Heart left ventricle (tissue), 13 donors: ENCODE measurements around the gene UGT1A9.
"Not testable (repeated sequence)": the region's sequence is repeated elsewhere in the genome, so short reads cannot be mapped to it uniquely, and the experiment has no call there.

ENCODE experiments used
- POLR2A ChIP-seq, 2 donors: fragments of 450-650 bp; IDR thresholded peaks; one replicate each; pipeline ENCODE4 v1.6.1; 2017; ENCODE audit warnings: antibody characterized with exemption in 2 of 2, mild to moderate bottlenecking in 2 of 2, moderate library complexity in 2 of 2
- TF ChIP-seq, protein P1 (sequence below), 12 donors: fragments of 200-600 bp; sonication (generic) in 4 of 12; IDR thresholded peaks; one replicate each; pipeline versions ENCODE4 v1.5.0 to v1.8.0; 2018 to 2022; ENCODE audit warnings: antibody characterized with exemption in 12 of 12, mild to moderate bottlenecking in 5 of 12
- donor health status: ischemic (EF 13 %, LVEDD 7.1; RV severe dilation, severe dysfunction).
- donor health status: DM: no; HTN: yes; CAD: no.
- donor health status: DM: no; HTN: no; CAD: no.
- donor health status: ischemic (EF 25% LVEDD 6.9; RV normal size, moderate dysfunction).
- donor health status: ischemic (EF 25% LVEDD 5.7; RV mildly dilated, moderate dysfunction).
- donor health status: ischemic (EF 35%, LVEDD 5.7; RV mildly dilated, moderate dysfunction).
- donor health status: nonischemic (EF 11% LVEDD 7.7; RV severe dilation, severe dysfunction).
- donor health status: DM: yes; HTN: yes; CAD: no.
- donor health status: PGD.
- donor health status: ischemic (EF 29% LVEDD 5.4; RV normal size, mild dysfunction).
- donor health status: nonischemic (EF 23%, LVEDD 6.1; RV moderate dilation, normal function).

DNA sequence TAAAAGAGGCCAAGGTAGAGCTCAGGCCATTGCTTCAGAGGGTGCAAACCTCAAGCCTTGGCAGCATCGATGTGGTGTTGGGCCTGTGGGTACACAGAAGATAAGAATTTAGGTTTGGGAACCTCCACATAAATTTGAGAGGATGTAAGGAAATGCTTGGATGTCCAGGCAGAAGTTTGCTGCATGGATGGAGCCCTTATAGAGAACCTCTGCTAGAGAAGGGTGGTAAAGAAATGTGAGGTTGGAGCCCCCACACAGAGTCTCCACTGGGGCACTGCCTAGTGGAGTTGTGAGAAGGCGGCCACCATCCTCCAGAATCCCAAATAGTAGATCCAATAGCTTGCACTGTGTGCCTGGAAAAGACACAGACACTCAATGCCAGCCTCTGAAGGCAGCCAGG lies 79.0 kb downstream of the UGT1A9 start:
- TF ChIP-seq, protein P1, sequence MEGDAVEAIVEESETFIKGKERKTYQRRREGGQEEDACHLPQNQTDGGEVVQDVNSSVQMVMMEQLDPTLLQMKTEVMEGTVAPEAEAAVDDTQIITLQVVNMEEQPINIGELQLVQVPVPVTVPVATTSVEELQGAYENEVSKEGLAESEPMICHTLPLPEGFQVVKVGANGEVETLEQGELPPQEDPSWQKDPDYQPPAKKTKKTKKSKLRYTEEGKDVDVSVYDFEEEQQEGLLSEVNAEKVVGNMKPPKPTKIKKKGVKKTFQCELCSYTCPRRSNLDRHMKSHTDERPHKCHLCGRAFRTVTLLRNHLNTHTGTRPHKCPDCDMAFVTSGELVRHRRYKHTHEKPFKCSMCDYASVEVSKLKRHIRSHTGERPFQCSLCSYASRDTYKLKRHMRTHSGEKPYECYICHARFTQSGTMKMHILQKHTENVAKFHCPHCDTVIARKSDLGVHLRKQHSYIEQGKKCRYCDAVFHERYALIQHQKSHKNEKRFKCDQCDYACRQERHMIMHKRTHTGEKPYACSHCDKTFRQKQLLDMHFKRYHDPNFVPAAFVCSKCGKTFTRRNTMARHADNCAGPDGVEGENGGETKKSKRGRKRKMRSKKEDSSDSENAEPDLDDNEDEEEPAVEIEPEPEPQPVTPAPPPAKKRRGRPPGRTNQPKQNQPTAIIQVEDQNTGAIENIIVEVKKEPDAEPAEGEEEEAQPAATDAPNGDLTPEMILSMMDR (IDR thresholded peaks at IDR 0.05), result not testable (repeated sequence)
- TF ChIP-seq POLR2A (IDR thresholded peaks at IDR 0.05), result not testable (repeated sequence)
